Measurements from ENCODE around the gene ILKAP. TPM values are rescaled to one million over a fixed set of nuclear protein-coding genes. Genes with fewer than 3 reads are reported as not detected.

The ILKAP gene
- total RNA-seq, 4 donors from 2014 or later: 27.2 to 48.0 (median 37.2) TPM

- no peak for TF ChIP-seq CTCF (IDR thresholded peaks at IDR 0.05; ENCODE audit: low read depth)
These were observed 44.4 kb downstream of the ILKAP start for GRCh38 chr2:238159071-238159539.

GRCh38 chr2:238158509-238159070 is 44.9 kb downstream of the ILKAP start, which contains the start of gene ERFE:
TSS of gene ERFE (plus strand) at chr2:238158970. CDS start at chr2:238159008, 38 bp downstream.
- TF ChIP-seq CTCF (IDR thresholded peaks at IDR 0.05; ENCODE audit: low read depth): no peak

DNA sequence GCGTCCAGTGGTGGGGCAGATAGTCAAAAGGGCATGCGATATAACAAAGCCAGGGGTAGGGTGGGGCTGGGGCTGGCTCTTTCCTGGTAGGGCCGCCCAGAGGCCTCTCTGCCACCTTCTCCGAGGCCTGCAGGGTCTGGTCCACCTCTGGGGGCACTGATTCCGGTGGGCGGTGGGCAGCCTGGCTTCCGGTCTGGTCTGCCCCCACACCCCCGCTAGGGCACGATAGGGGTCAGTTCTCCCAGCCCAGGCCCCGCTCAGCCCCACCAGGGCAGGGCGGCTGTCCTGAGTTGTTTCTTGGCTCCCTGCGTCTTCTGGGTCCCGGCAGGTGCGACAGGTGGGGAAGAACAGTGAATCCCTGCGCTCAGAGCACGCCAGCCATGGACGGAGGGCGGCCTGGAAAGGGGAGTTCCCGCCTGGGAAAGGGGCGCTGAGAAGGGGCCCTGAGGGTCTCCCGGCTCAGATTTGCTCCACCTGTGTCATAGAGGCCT is 45.4 kb downstream of the ILKAP start:
- TF ChIP-seq CTCF (IDR thresholded peaks at IDR 0.05; ENCODE audit: low read depth): no peak

GRCh38 chr2:238157506-238158017 is 45.9 kb downstream of the ILKAP start:
- TF ChIP-seq CTCF (IDR thresholded peaks at IDR 0.05; ENCODE audit: low read depth): no peak

- TF ChIP-seq CTCF (IDR thresholded peaks at IDR 0.05; ENCODE audit: low read depth): no peak
These were observed 47.5 kb downstream of the ILKAP start for GRCh38 chr2:238155761-238156694.

- TF ChIP-seq CTCF (IDR thresholded peaks at IDR 0.05; ENCODE audit: low read depth): no peak
These were observed 48.3 kb downstream of the ILKAP start for GRCh38 chr2:238155051-238155760.
